Esophagus muscularis mucosa (tissue), 4 donors: Measurements from ENCODE around the gene RNF175. TPM values are rescaled to one million over a fixed set of nuclear protein-coding genes. Genes with fewer than 3 reads are reported as not detected.

ENCODE experiments used
- DNase-seq: peaks from one replicate; pipeline ENCODE4 v3.0.0-alpha.2; 2017; ENCODE audit errors: extremely low spot score
- H3K27ac ChIP-seq, 4 donors: fragments of 200-600 bp; sonication (generic); replicated peaks in 1 of 4; 1 replicate in 3 of 4; 2 replicates in 1 of 4; pipeline ENCODE4 v1.5.1; 2016 to 2019; ENCODE audit warnings: mild to moderate bottlenecking in 1 of 4
- H3K27me3 ChIP-seq, 4 donors: fragments of 200-600 bp; sonication (generic); one replicate each; pipeline versions ENCODE4 v1.5.1 to v1.6.0; 2016 to 2019
- H3K36me3 ChIP-seq, 4 donors: fragments of 200-600 bp; sonication (generic); one replicate each; pipeline ENCODE4 v1.5.1; 2016 to 2019
- H3K4me1 ChIP-seq, 4 donors: fragments of 200-600 bp; sonication (generic); one replicate each; pipeline ENCODE4 v1.5.1; 2016 to 2019
- H3K4me3 ChIP-seq, 4 donors: fragments of 200-600 bp; sonication (generic); 1 replicate in 2 of 4; 2 replicates in 2 of 4; pipeline ENCODE4 v1.5.1; 2016 to 2019; ENCODE audit warnings: mild to moderate bottlenecking in 4 of 4, moderate library complexity in 1 of 4
- H3K9me3 ChIP-seq, 4 donors: fragments of 200-600 bp; sonication (generic); 1 replicate in 3 of 4; 2 replicates in 1 of 4; pipeline ENCODE4 v1.5.1; 2016 to 2019
- CTCF ChIP-seq, 3 experiments: fragments of 200-600 bp in 2 of 3; fragments of 450-650 bp in 1 of 3; sonication (generic) in 2 of 3; IDR thresholded peaks; one replicate each; pipeline ENCODE4 v1.5.1; 2017 to 2019; ENCODE audit warnings: antibody characterized with exemption in 3 of 3, mild to moderate bottlenecking in 2 of 3, moderate library complexity in 1 of 3
- EP300 ChIP-seq: sonication (generic); formaldehyde crosslinking; IDR thresholded peaks from one replicate; pipeline ENCODE4 v1.6.1; 2017; ENCODE audit warnings: antibody characterized with exemption
- POLR2A ChIP-seq: fragments of 450-650 bp; IDR thresholded peaks from one replicate; pipeline ENCODE4 v1.6.1; 2017; ENCODE audit warnings: antibody characterized with exemption, moderate library complexity, mild to moderate bottlenecking, low read depth
- POLR2AphosphoS5 ChIP-seq, 2 donors: sonication (generic); formaldehyde crosslinking; IDR thresholded peaks; one replicate each; pipeline ENCODE4 v1.6.1; 2017; ENCODE audit warnings: antibody characterized with exemption in 2 of 2
- WGBS: methylation state at CpG from one replicate; pipeline ENCODE4 v1.1.5; 2018; 5-methylcytosine and 5-hydroxymethylcytosine counted together
- intact Hi-C: fragments of 100-400 bp; cut with DNase I; formaldehyde crosslinking; loops from one replicate; pipeline ENCODE4 v1.15.1; 2023
- total RNA-seq, 4 donors: library from RNA; depleted of rRNA; stranded (reverse); fragments of >200 nt; gene quantifications; one replicate each; pipeline versions ENCODE4 v1.1.0 to v1.2.1, GENCODE V29; 2016

Gene RNF175
- total RNA-seq, 4 donors from 2014 or later, result 0.19 to 1.4 (median 0.50) TPM; not detected in 1

GRCh38 chr4:153728151-153728550 is 31.7 kb downstream of the RNF175 start:
- no peaks in the 10 kb centered on the region for H3K36me3 ChIP-seq
- DNase-seq, result no peak
- H3K4me3 ChIP-seq, result no peak overlapping the region
- TF ChIP-seq CTCF (IDR thresholded peaks at IDR 0.05) (no peak), POLR2AphosphoS5 (IDR thresholded peaks at IDR 0.05) (no peak), POLR2A (no peak), EP300 (no peak)
- no peak overlapping the region for H3K27ac ChIP-seq
- intact Hi-C loops, result no loop called here
- no peaks in the 10 kb centered on the region for H3K4me1 ChIP-seq
- WGBS, result 81% methylated on average over 5 of the region's 5 CpGs
- no peaks in the 10 kb centered on the region for H3K27me3 ChIP-seq
- no peaks in the 10 kb centered on the region for H3K9me3 ChIP-seq

- Histone ChIP-seq H3K9me3 (no peaks in the 10 kb centered on the region), H3K4me3 (no peak overlapping the region), H3K27me3 (no peaks in the 10 kb centered on the region), H3K4me1 (no peaks in the 10 kb centered on the region), H3K27ac (no peak overlapping the region), H3K36me3 (no peaks in the 10 kb centered on the region)
- WGBS, result 93% methylated on average over 1 of the region's 1 CpG
- no peak for DNase-seq
- intact Hi-C loops, result no loop called here
- TF ChIP-seq CTCF (IDR thresholded peaks at IDR 0.05) (no peak), EP300 (no peak), POLR2AphosphoS5 (IDR thresholded peaks at IDR 0.05) (no peak), POLR2A (no peak)
Observed at GRCh38 chr4:153725831-153726154, 34.0 kb downstream of the RNF175 start.

GRCh38 chr4:153725136-153725830 is 34.5 kb downstream of the RNF175 start:
- Histone ChIP-seq H3K4me1 (no peaks in the 10 kb centered on the region), H3K27me3 (no peaks in the 10 kb centered on the region), H3K9me3 (no peaks in the 10 kb centered on the region), H3K36me3 (no peaks in the 10 kb centered on the region), H3K4me3 (no peak overlapping the region), H3K27ac (no peak overlapping the region)
- WGBS, result 94% methylated on average over 5 of the region's 5 CpGs
- intact Hi-C loops, result no loop called here
- TF ChIP-seq POLR2A, result no peak
- TF ChIP-seq EP300, result no peak
- TF ChIP-seq POLR2AphosphoS5 (IDR thresholded peaks at IDR 0.05), result no peak
- TF ChIP-seq CTCF (IDR thresholded peaks at IDR 0.05), result no peak
- no peak for DNase-seq

- no peaks in the 10 kb centered on the region for H3K27me3 ChIP-seq
- H3K27ac ChIP-seq, result no peak overlapping the region
- H3K4me3 ChIP-seq, result no peak overlapping the region
- no peaks in the 10 kb centered on the region for H3K4me1 ChIP-seq
- TF ChIP-seq POLR2A (no peak), EP300 (no peak), CTCF (IDR thresholded peaks at IDR 0.05) (no peak), POLR2AphosphoS5 (IDR thresholded peaks at IDR 0.05) (no peak)
- intact Hi-C loops, result no loop called here
- 90% methylated on average over 4 of the region's 5 CpGs for WGBS
- DNase-seq, result no peak
- H3K9me3 ChIP-seq, result no peaks in the 10 kb centered on the region
- H3K36me3 ChIP-seq, result no peaks in the 10 kb centered on the region
Observed at GRCh38 chr4:153724606-153725005, 35.2 kb downstream of the RNF175 start.

- no peak overlapping the region for H3K27ac ChIP-seq
- H3K4me1 ChIP-seq, result no peaks in the 10 kb centered on the region
- TF ChIP-seq EP300 (no peak), CTCF (IDR thresholded peaks at IDR 0.05) (no peak), POLR2AphosphoS5 (IDR thresholded peaks at IDR 0.05) (no peak), POLR2A (no peak)
- no peak for DNase-seq
- WGBS, result 100% methylated on average over 1 of the region's 1 CpG
- H3K9me3 ChIP-seq, result no peaks in the 10 kb centered on the region
- H3K27me3 ChIP-seq, result no peaks in the 10 kb centered on the region
- H3K36me3 ChIP-seq, result no peaks in the 10 kb centered on the region
- intact Hi-C loops, result no loop called here
- no peak overlapping the region for H3K4me3 ChIP-seq
Observed at GRCh38 chr4:153722036-153722435, 37.8 kb downstream of the RNF175 start.
